GDM1 (cell line): ENCODE results near the gene PPM1A.

Experiments used
- DNase-seq: peaks from one replicate; lab custom pipeline; 2025; lab: John Stamatoyannopoulos, UW

PPM1A gene

DNA sequence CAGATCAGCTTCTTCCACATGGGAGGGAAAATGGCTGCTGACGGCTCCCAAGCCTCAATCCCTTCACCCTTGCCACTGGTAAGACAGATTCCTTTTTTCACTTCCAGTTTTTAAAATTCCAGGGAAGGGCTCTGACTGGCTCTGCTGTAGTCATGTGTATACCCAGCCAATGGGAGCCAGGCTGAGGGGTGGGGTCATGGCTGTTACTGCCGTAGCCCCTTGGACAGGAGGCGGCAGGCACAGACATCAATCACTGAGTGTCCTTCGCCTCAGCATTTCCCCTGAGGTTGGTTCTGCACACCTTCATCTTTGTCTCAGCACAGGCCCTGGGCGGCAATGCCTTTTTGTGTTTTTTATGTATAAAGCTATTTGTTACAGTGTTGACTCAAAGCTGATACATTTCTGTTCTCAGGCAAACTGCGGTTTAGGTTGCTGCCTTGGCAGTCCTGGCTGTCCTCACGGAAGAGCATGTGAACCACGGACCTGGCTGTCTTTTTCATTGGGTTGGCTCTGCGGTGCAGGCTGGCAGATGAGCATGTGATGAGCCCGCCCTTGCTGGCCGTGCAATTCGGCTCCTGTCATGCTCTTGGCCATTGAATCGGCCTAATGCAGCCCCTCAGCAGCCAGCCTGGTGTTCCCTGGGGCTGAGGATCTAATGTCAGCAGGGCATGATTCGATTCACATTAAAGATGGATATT lies 74.3 kb downstream of the PPM1A start:
- no peak for DNase-seq

DNA sequence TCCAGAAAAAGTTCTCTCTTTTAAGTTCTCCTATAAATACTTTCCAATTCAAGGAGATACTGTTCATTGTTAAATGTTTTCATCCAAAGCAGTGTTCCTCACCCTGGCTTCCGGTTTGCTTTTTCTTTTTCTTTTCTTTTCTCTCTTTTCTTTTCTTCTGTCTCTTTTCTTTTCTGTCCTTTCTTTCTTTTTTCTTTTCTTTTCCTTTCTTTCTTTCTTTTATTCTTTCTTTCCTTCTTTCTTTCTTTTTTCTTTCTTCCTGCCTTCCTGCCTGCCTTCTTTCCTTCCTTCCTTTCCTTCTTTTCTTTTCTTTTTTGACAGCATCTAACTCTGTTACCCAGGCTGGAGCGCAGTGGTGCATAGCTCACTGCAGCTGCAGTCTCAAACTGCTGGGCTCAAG lies 75.8 kb downstream of the PPM1A start:
- DNase-seq: no peak

DNA sequence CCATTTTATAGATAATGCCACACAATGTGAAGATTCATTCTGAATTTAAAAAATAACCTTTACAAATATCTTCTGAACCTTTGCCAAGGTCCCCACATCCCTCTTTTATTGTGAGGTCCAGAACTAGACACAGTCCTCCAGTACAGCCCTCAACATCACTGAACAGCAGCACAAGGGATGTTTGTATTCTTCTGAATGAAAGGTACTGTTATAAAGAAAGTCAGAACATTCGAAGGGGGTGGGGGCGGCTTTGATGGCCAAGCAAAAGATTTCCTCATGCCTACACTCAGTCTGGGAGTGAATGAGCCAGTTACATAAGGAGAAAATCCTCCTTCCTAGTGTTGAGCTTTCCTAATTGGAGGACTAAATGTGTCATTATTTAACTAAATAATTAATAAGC lies 77.3 kb downstream of the PPM1A start:
- no peak for DNase-seq

DNA sequence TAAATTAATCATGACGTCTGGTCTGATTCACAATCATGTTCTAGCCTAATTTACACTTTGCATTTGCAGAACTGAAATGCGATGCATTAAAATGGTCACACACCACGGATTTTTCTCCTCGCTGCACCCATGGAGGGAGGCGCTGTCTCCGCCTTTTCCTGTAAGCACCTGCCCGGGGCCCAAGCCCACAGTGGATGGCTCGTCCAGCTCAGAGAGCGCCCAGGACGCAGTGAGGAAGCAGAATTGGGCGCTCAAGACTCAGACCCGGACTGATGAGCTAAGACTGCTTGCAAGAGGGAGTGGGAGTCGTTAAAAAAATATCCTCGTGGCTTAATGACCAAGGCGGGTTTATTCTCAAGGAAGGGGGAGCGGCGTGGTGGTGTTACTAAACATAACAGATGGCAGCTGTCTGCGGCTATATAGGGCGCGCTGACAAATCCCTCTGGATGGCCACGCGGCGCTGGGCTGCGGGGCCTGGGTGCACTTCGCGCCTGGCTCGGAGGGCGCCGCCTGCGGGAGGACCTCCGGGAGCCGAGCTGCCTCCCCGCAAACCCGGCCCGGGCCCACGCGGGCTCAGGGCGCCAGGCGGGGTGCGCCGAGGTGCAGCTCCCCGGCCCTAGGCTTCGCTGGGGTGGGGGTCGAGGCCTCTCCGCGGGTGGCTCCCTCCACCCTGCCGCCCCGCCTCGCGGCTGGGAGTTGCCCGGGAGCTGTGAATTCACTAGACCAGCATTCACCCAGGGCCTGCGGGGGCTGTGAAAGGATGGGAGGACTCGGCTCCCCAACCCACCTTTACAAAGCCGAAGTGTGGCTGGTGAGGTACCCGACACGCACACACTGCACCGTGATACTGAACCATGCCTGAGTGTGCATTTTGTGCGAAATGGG lies 78.7 kb downstream of the PPM1A start:
- DNase-seq: no peak

DNA sequence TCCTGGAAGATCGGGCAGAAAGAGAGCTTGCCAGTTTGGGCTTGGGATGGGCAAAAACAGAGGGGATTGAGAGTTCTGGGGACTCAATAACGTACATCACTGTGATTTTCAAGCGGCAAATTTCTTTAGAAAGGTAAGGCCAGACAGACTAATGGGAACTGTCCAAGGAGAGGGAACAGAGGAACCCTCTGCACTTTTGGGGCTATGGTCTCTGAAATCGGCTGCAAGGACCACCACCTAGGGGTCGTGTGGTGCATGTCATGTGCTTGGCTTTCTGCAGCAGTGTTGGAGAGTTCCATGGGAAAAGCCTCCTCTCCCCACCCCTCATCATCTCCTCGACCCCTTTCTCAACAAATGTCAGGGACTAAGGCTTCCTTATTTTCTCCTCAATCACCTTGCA lies 79.6 kb downstream of the PPM1A start:
- no peak for DNase-seq

DNA sequence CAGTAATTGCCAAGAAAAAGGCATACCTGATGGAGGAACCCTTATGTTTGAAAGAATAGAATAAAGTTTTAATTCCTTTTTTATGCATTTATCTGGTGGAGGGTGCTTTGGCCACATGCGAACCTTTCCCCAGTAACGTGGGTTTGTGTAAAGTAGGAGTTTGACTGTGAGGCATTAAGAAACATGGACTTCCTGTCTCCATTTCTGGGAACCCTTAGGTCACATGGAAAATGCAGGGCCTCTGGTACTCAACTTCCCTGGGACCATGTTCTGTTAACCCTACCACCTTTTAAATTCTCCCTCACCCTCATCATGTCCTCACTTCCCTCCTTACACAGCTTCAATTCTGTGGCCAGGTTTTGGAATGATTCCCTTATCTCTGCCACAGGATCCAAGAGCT lies 80.3 kb downstream of the PPM1A start:
- DNase-seq: no peak

DNA sequence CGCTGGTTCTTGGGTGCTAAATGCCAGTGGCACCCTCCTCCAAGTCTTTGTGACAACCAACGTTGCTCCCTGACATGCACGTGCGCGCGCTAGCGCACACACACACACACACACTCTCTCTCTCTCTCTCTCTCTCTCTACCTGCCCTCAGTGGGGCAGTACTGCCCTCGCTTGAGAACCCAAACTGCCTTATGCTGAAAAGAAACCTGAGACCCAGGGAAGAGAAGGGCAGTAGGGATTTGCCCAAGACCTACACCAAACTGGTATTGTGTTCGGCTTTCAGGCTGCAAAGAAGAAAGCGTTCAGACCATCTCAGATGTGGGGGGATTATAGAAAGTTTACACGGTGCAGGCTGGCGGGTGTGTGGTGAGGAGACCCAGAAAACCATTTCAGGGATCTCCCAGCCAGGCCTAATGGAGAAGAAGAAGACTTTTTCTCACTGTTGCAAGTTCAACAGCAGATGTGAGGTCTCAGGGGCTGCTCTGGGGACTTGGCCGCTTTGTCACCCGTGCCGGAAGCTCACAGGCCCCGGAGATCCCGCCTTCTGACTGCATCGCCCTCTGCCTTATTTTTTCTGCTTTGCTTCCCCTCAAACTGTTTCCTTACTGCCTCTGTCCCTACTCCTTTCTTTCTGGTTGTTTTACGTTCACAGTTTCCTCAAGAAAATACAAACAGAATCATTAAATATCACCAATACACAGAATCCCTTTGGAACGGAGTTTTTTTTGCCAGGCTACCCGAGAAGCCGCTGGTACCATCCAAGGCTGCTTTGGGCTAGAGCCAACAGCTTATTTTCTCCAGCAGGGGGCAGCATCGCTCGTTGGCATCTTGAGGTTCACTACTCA lies 82.4 kb downstream of the PPM1A start:
- peak; percentile 66 for DNase-seq

DNA sequence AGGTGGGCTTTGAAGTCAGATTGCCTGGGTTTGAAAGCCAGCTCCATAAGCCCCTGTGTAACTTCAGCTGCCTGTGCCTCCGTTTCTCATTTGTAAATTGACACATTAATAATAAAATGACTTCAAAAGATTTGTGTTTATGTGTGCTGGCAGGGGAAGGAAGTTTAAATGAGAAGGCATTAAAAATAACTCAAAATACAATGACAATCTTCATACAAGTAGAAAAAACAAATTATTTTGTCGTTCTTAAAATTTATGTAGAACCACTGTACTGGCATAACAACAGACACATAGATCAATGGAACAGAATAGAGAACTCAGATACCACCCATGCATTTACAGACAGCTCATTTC lies 83.0 kb downstream of the PPM1A start:
- DNase-seq: no peak

DNA sequence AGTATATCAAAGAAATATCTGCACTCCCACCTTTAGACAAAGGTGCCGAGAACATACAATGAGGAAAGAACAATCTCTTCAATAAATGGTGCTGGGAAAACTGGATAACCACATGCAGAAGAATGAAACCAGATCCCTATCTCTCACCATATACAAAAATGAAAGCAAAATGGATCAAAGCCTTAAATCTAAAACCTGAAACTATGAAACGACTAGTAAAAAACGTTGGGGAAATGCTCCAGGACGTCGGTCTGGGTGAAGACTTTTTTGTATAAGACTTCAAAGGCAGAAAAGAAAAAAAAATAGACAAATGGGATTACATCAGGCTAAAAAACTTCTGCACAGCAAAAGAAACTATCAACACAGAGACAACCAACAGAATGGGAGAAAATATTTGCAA lies 83.8 kb downstream of the PPM1A start:
- DNase-seq: no peak

DNA sequence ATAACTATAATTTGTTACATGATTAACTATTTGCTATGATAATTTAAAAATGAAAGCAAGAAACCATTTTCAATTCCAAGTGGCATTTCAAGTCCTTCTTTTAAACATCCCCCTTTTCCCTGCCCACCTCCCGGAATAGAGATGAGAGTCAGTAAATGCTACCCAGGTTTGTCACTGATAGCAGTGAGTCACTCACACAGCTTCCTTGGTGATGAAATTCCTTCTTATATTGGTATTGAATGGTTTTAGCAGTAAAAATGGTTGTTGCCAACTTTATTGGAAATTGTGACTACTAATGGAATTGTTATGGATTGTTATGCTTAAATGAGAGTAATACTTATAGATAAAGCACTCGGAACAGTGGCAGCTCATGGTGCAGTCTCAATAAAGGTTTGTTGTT lies 90.5 kb downstream of the PPM1A start:
- no peak for DNase-seq

DNA sequence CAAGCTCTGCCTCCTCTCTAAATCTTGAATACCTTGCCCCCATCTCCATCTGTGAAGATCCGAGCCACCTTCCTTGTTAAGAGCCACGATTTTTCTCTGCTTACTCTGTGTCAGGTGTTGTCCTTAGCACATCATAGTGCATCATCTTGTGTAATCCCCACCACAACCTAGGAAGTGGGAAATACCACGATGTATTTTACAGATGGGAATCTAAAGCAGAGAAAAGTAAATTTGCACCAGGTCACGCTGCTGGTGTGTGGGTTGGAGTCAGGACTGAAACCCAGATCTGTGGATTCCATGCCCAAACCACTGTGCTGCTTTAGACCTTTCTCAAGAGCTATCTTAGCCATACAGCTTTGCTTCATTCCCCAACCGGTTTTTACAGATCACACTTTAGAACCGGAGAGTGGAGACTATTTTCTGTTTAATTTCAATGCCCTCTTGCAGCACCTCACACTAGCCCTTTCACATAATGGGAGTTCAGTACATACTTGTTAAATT lies 94.6 kb downstream of the PPM1A start:
- DNase-seq: no peak

DNA sequence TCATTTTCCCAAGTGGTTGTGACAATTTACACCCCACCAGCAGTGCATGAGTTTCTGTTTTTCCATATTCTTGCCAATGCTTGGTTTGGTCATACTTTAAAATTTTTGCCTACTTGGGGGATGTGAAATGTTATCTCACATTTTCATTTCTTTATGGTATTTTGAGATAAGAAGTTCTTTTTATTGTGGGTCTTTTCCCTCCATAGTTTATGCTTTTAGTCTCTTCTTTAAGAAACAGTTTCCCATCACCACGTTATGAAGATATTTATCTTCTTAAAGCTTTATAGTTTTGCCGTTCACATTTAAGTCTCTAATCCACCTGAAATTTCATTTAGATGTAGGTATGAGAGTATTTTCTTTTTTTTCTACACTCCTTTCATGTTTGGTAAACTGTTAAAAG lies 95.7 kb downstream of the PPM1A start:
- DNase-seq: no peak

DNA sequence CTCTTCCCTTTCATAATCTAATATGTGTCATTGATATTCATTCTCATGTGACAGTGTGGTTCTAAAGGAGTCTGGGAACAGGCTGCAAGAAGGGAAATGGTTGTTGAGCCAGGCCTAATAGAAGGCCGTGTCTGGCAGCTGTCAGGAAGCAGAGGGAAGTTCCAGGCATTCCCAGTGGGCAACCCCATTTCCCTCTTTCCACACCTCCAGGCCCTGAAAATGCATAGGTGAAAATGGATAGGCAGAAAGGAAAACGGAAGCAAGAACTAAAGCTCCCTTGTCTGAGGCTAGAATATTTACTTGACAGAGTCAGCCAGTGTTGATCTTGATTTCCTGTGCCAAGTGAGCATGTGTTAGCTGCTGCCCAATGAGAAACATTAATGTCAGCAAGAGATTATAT lies 97.7 kb downstream of the PPM1A start:
- no peak for DNase-seq

DNA sequence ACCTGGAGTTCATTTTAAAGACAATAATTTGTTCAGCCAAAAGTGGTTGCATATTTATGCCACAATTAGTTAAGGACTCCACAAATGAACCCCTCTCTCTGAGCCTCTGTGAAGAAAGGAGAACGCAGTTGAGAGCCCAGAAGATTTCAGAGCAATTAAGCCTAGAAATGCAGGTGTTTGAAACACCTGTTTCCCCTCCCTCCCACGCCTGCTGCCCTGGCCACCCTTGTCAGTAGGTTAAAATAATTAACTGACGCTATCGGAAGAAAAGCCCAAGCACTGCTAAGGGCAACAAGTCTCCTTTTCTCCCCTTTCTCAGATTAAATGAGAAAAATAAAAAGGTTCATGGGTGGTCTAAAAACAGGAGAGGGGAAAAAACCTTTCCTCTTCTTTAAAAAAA lies 99.2 kb downstream of the PPM1A start:
- no peak for DNase-seq
